GM19468 (cell line): ENCODE results near the gene RAD51.
"Not testable (repeated sequence)": the region's sequence is repeated elsewhere in the genome, so short reads cannot be mapped to it uniquely, and the experiment has no call there.

Experiments
- ATAC-seq: cut with Tn5 transposase; IDR thresholded peaks from one replicate; pipeline ENCODE4 v1.9.1; 2021; ENCODE audit warnings: mild to moderate bottlenecking, moderate library complexity, moderate number of reproducible peaks; ENCODE audit not compliant: unreplicated experiment; ENCODE audit errors: extremely low read depth

The RAD51 gene

GRCh38 chr15:40694688-40695468 lies at the start of gene RAD51:
Gene RAD51 (plus strand): TSS chr15:40695174. CDS start chr15:40698759, 3,585 bp downstream.
- peak; percentile 52 for ATAC-seq

GRCh38 chr15:40647523-40647922 lies 47.5 kb upstream of the RAD51 start:
- no peak for ATAC-seq

- ATAC-seq, result no peak
These were observed 44.5 kb upstream of the RAD51 start for GRCh38 chr15:40650479-40650878.

GRCh38 chr15:40660686-40661085 lies 34.3 kb upstream of the RAD51 start:
- no peak for ATAC-seq

GRCh38 chr15:40664909-40665308 lies 30.1 kb upstream of the RAD51 start:
- ATAC-seq, result no peak

- not testable (repeated sequence) for ATAC-seq
These were observed 18.7 kb upstream of the RAD51 start for GRCh38 chr15:40676290-40676689.

- not testable (repeated sequence) for ATAC-seq
These were observed 18.1 kb upstream of the RAD51 start for GRCh38 chr15:40676906-40677305.

GRCh38 chr15:40680151-40680550 lies 14.8 kb upstream of the RAD51 start:
- no peak for ATAC-seq

GRCh38 chr15:40680959-40681358 lies 14.0 kb upstream of the RAD51 start:
- ATAC-seq, result not testable (repeated sequence)

GRCh38 chr15:40684381-40684780 lies 10.6 kb upstream of the RAD51 start:
- no peak for ATAC-seq

GRCh38 chr15:40685376-40685775 lies 9.6 kb upstream of the RAD51 start:
- no peak for ATAC-seq

GRCh38 chr15:40688932-40689799 lies 5.8 kb upstream of the RAD51 start:
- no peak for ATAC-seq

- no peak for ATAC-seq
These were observed 3.2 kb upstream of the RAD51 start for GRCh38 chr15:40691737-40692136.

- no peak for ATAC-seq
These were observed 878 bp upstream of the RAD51 start for GRCh38 chr15:40693904-40694687.

- no peak for ATAC-seq
These were observed 506 bp downstream of the RAD51 start for GRCh38 chr15:40695469-40695890.

- no peak for ATAC-seq
These were observed 1.3 kb downstream of the RAD51 start for GRCh38 chr15:40696228-40696627.

GRCh38 chr15:40697916-40698315 lies 2.9 kb downstream of the RAD51 start:
- ATAC-seq, result no peak

- no peak for ATAC-seq
These were observed 7.1 kb downstream of the RAD51 start for GRCh38 chr15:40702077-40702476.

GRCh38 chr15:40706121-40706520 lies 11.1 kb downstream of the RAD51 start:
- ATAC-seq, result no peak

GRCh38 chr15:40714144-40714543 lies 19.2 kb downstream of the RAD51 start:
- no peak for ATAC-seq
